ENCODE data around the gene MLN. TPM values are rescaled to one million over a fixed set of nuclear protein-coding genes. Genes with fewer than 3 reads are reported as not detected.

Gene MLN
- total RNA-seq, 2 experiments from 2014 or later = not detected

GRCh38 chr6:33761922-33762629 lies 41.7 kb downstream of the MLN start:
- Mint-ChIP-seq H3K27me3 (ENCODE audit: low read depth) (no peaks in the 10 kb centered on the region), H3K36me3 (ENCODE audit: low read depth) (no peaks in the 10 kb centered on the region), H3K4me1 (ENCODE audit: low read depth) (no peaks in the 10 kb centered on the region), H3K4me3 (no peak overlapping the region), H3K9me3 (no peaks in the 10 kb centered on the region), H3K27ac (no peak overlapping the region)
- CTCF ChIA-PET = interaction anchor here (0.7 to 2.0 kb wide), 9 partner anchors 10 to 388 kb away, joined by 3 to 8 read pairs (median 4); partner anchors contain the start of gene UQCC2
- intact Hi-C loops (cut with micrococcal nuclease) = loop anchor here (1.0 kb wide), 3 partner anchors 18 to 176 kb away; partner anchors contain the start of gene UQCC2
- peak; percentile 73 for DNase-seq

- DNase-seq = no peak
- Mint-ChIP-seq H3K4me1 (ENCODE audit: low read depth) (no peaks in the 10 kb centered on the region), H3K27me3 (ENCODE audit: low read depth) (no peaks in the 10 kb centered on the region), H3K36me3 (ENCODE audit: low read depth) (no peaks in the 10 kb centered on the region), H3K4me3 (no peak overlapping the region), H3K9me3 (no peaks in the 10 kb centered on the region), H3K27ac (no peak overlapping the region)
- CTCF ChIA-PET = interaction anchor here (0.8 to 2.0 kb wide), 7 partner anchors 8 to 266 kb away, joined by 3 to 8 read pairs (median 4); partner anchors contain the start of gene UQCC2
- intact Hi-C loops (cut with micrococcal nuclease) = no loop called here
Observed at GRCh38 chr6:33761581-33761921, 42.3 kb downstream of the MLN start.

GRCh38 chr6:33759887-33760629 lies 43.7 kb downstream of the MLN start:
- Mint-ChIP-seq H3K27me3 (ENCODE audit: low read depth) (no peaks in the 10 kb centered on the region), H3K36me3 (ENCODE audit: low read depth) (no peaks in the 10 kb centered on the region), H3K4me3 (no peak overlapping the region), H3K4me1 (ENCODE audit: low read depth) (no peaks in the 10 kb centered on the region), H3K9me3 (no peaks in the 10 kb centered on the region), H3K27ac (no peak overlapping the region)
- intact Hi-C loops (cut with micrococcal nuclease) = no loop called here
- no peak for DNase-seq
- CTCF ChIA-PET = interaction anchor here (1.0 to 2.1 kb wide), 5 partner anchors 10 to 267 kb away, joined by 3 to 8 read pairs (median 6); partner anchors contain the start of gene UQCC2

- no peak overlapping the region for H3K27ac Mint-ChIP-seq
- H3K27me3 Mint-ChIP-seq (ENCODE audit: low read depth) = no peaks in the 10 kb centered on the region
- intact Hi-C loops (cut with micrococcal nuclease) = no loop called here
- no peaks in the 10 kb centered on the region for H3K4me1 Mint-ChIP-seq (ENCODE audit: low read depth)
- no peaks in the 10 kb centered on the region for H3K36me3 Mint-ChIP-seq (ENCODE audit: low read depth)
- no peaks in the 10 kb centered on the region for H3K9me3 Mint-ChIP-seq
- CTCF ChIA-PET = interaction anchor here (1.1 kb wide), 1 partner anchor 269 kb away, joined by 3 read pairs; no protein-coding TSS in a partner anchor
- no peak for DNase-seq
- no peak overlapping the region for H3K4me3 Mint-ChIP-seq
Observed at GRCh38 chr6:33758815-33759216, 45.0 kb downstream of the MLN start.

- no peaks in the 10 kb centered on the region for H3K27me3 Mint-ChIP-seq (ENCODE audit: low read depth)
- H3K36me3 Mint-ChIP-seq (ENCODE audit: low read depth) = no peaks in the 10 kb centered on the region
- H3K27ac Mint-ChIP-seq = no peak overlapping the region
- H3K4me3 Mint-ChIP-seq = no peak overlapping the region
- CTCF ChIA-PET = interaction anchor here (1.0 to 1.3 kb wide), 2 partner anchors 9 to 13 kb away, joined by 4 read pairs; no protein-coding TSS in a partner anchor
- no peaks in the 10 kb centered on the region for H3K4me1 Mint-ChIP-seq (ENCODE audit: low read depth)
- no peak for DNase-seq
- no peaks in the 10 kb centered on the region for H3K9me3 Mint-ChIP-seq
- intact Hi-C loops (cut with micrococcal nuclease) = no loop called here
Observed at GRCh38 chr6:33757906-33758305, 45.9 kb downstream of the MLN start.

GRCh38 chr6:33757113-33757512 lies 46.7 kb downstream of the MLN start:
- CTCF ChIA-PET = interaction anchor here (1.0 to 1.3 kb wide), 2 partner anchors 10 to 14 kb away, joined by 4 read pairs; no protein-coding TSS in a partner anchor
- H3K9me3 Mint-ChIP-seq = no peaks in the 10 kb centered on the region
- intact Hi-C loops (cut with micrococcal nuclease) = no loop called here
- H3K4me1 Mint-ChIP-seq (ENCODE audit: low read depth) = no peaks in the 10 kb centered on the region
- no peaks in the 10 kb centered on the region for H3K36me3 Mint-ChIP-seq (ENCODE audit: low read depth)
- H3K27me3 Mint-ChIP-seq (ENCODE audit: low read depth) = no peaks in the 10 kb centered on the region
- H3K4me3 Mint-ChIP-seq = no peak overlapping the region
- no peak for DNase-seq
- H3K27ac Mint-ChIP-seq = no peak overlapping the region

- DNase-seq = no peak
- H3K4me3 Mint-ChIP-seq = no peak overlapping the region
- no peak overlapping the region for H3K27ac Mint-ChIP-seq
- no peaks in the 10 kb centered on the region for H3K9me3 Mint-ChIP-seq
- no peaks in the 10 kb centered on the region for H3K4me1 Mint-ChIP-seq (ENCODE audit: low read depth)
- CTCF ChIA-PET = no interaction called here
- no peaks in the 10 kb centered on the region for H3K27me3 Mint-ChIP-seq (ENCODE audit: low read depth)
- intact Hi-C loops (cut with micrococcal nuclease) = no loop called here
- no peaks in the 10 kb centered on the region for H3K36me3 Mint-ChIP-seq (ENCODE audit: low read depth)
Observed at GRCh38 chr6:33756211-33756954, 47.4 kb downstream of the MLN start.

- Mint-ChIP-seq H3K9me3 (no peaks in the 10 kb centered on the region), H3K27ac (no peak overlapping the region), H3K36me3 (ENCODE audit: low read depth) (no peaks in the 10 kb centered on the region), H3K4me1 (ENCODE audit: low read depth) (no peaks in the 10 kb centered on the region), H3K4me3 (no peak overlapping the region), H3K27me3 (ENCODE audit: low read depth) (no peaks in the 10 kb centered on the region)
- DNase-seq = no peak
- CTCF ChIA-PET = no interaction called here
- intact Hi-C loops (cut with micrococcal nuclease) = no loop called here
Observed at GRCh38 chr6:33755070-33755869, 48.5 kb downstream of the MLN start.

- intact Hi-C loops (cut with micrococcal nuclease) = no loop called here
- CTCF ChIA-PET = no interaction called here
- H3K27me3 Mint-ChIP-seq (ENCODE audit: low read depth) = no peaks in the 10 kb centered on the region
- H3K9me3 Mint-ChIP-seq = no peaks in the 10 kb centered on the region
- H3K4me3 Mint-ChIP-seq = no peak overlapping the region
- H3K4me1 Mint-ChIP-seq (ENCODE audit: low read depth) = no peaks in the 10 kb centered on the region
- no peak overlapping the region for H3K27ac Mint-ChIP-seq
- no peak for DNase-seq
- H3K36me3 Mint-ChIP-seq (ENCODE audit: low read depth) = no peaks in the 10 kb centered on the region
Observed at GRCh38 chr6:33754222-33754621, 49.6 kb downstream of the MLN start.

- DNase-seq = no peak
- no peak overlapping the region for H3K4me3 Mint-ChIP-seq
Observed at GRCh38 chr6:33752646-33753015, 51.2 kb downstream of the MLN start.

GRCh38 chr6:33751771-33752645 lies 51.8 kb downstream of the MLN start:
- Mint-ChIP-seq H3K36me3 (ENCODE audit: low read depth) (no peaks in the 10 kb centered on the region), H3K9me3 (no peaks in the 10 kb centered on the region), H3K4me3 (no peak overlapping the region), H3K27ac (no peak overlapping the region), H3K4me1 (ENCODE audit: low read depth) (no peaks in the 10 kb centered on the region), H3K27me3 (ENCODE audit: low read depth) (no peaks in the 10 kb centered on the region)
- CTCF ChIA-PET = no interaction called here
- intact Hi-C loops (cut with micrococcal nuclease) = no loop called here
- no peak for DNase-seq

More at GRCh38 chr6:33752646-33753015, 51.2 kb downstream of the MLN start:
- Mint-ChIP-seq H3K9me3 (no peaks in the 10 kb centered on the region), H3K27ac (no peak overlapping the region), H3K27me3 (ENCODE audit: low read depth) (no peaks in the 10 kb centered on the region), H3K4me1 (ENCODE audit: low read depth) (no peaks in the 10 kb centered on the region), H3K36me3 (ENCODE audit: low read depth) (no peaks in the 10 kb centered on the region)
- intact Hi-C loops (cut with micrococcal nuclease) = no loop called here
- CTCF ChIA-PET = no interaction called here
